ENCODE data around the gene PREX1. TPM values are rescaled to one million over a fixed set of nuclear protein-coding genes. Genes with fewer than 3 reads are reported as not detected.

The PREX1 gene
- total and polyA plus RNA-seq, 8 donors, result 5.2 to 25.2 (median 16.6) TPM

DNA sequence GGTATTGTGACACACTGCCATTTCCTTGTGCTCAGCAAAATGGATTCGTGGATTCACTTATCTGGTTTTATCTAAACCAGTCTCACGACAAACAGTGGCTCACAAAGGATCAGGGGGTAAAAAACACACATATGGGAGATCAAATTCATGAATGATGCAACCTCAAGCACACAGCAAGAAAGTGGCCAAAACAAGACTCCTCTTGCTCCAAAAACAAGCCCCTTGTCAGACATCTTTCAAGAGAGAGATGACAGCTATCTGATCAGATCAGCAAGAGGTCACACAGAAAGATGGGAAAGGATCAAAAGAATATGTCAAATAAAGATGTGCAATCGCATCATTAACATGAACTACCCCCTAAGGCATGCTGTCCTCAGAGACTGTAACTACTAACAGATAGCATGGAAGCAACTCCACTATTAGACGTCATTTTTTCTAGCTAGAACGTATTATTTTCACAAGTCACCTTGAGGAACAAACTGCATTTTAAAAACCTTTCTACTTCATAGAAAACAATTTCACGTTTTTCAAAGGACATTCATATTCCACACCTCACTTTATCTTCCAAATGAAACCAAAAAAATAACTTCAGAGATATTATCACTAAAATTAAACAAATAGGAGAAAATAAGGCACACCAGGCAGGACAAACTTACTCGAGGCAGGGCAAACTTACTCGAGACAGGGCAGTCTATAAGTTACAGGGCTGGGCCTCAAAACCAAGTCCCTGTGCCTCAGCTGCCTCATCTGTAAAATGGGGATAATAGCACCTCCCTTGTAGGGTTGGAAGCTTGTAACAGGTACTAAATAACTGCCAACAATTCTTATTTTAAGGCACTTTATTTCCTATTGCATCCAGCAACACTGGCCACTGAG lies 122.3 kb downstream of the PREX1 start:
- Histone ChIP-seq H3K27ac (peak overlapping the region in 2 of 5 donors; percentile 30 to 55), H3K9me3 (no peaks in the 10 kb centered on the region), H3K27me3 (no peaks in the 10 kb centered on the region), H3K4me1 (peaks cover 4 to 71% (median 19%) of the 10 kb centered on the region in 4 donors), H3K36me3 (peaks cover 0 to 37% (median 9%) of the 10 kb centered on the region in 4 donors), H3K4me3 (no peak overlapping the region)
- no peak for DNase-seq
- TF ChIP-seq EP300 (IDR thresholded peaks at IDR 0.05) (no peak), POLR2A (IDR thresholded peaks at IDR 0.05) (no peak)
- 50 to 64% (median 61%) methylated on average over 8 of the region's 8 CpGs for WGBS, 5 donors
- intact Hi-C loops (cut with DNase I; ENCODE audit: low total_unique reads), result no loop called here

DNA sequence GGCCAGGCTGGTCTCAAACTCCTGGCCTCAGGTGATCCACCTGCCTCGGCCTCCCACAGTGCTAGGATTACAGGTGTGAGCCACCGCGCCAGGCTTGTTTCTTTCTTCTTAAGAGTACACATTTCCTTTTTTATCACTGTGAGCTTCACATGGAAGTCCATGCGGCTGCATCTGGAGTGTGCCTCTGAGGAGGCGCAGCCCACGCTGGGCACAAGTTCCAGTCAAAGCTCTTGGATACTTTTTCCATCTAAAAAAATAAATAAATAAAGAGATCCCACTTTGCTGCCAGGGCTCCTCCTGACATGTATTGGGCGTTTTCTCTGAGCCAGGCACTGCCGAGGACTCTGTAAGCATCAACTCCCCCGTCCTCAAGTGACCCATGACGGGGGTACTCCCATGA lies 123.0 kb downstream of the PREX1 start:
- Histone ChIP-seq H3K36me3 (peaks cover 0 to 42% (median 12%) of the 10 kb centered on the region in 4 donors), H3K4me3 (no peak overlapping the region), H3K4me1 (peaks cover 4 to 64% (median 19%) of the 10 kb centered on the region in 4 donors), H3K9me3 (no peaks in the 10 kb centered on the region), H3K27me3 (no peaks in the 10 kb centered on the region), H3K27ac (no peak overlapping the region)
- no peak for DNase-seq
- WGBS, 5 donors, result 80 to 89% (median 82%) methylated on average over 10 of the region's 10 CpGs
- TF ChIP-seq EP300 (IDR thresholded peaks at IDR 0.05) (no peak), POLR2AphosphoS5 (IDR thresholded peaks at IDR 0.05) (no peak), POLR2A (IDR thresholded peaks at IDR 0.05) (no peak)
- TF ChIP-seq, protein P1, sequence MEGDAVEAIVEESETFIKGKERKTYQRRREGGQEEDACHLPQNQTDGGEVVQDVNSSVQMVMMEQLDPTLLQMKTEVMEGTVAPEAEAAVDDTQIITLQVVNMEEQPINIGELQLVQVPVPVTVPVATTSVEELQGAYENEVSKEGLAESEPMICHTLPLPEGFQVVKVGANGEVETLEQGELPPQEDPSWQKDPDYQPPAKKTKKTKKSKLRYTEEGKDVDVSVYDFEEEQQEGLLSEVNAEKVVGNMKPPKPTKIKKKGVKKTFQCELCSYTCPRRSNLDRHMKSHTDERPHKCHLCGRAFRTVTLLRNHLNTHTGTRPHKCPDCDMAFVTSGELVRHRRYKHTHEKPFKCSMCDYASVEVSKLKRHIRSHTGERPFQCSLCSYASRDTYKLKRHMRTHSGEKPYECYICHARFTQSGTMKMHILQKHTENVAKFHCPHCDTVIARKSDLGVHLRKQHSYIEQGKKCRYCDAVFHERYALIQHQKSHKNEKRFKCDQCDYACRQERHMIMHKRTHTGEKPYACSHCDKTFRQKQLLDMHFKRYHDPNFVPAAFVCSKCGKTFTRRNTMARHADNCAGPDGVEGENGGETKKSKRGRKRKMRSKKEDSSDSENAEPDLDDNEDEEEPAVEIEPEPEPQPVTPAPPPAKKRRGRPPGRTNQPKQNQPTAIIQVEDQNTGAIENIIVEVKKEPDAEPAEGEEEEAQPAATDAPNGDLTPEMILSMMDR (IDR thresholded peaks at IDR 0.05), result no peak
- intact Hi-C loops (cut with DNase I; ENCODE audit: low total_unique reads), result no loop called here

DNA sequence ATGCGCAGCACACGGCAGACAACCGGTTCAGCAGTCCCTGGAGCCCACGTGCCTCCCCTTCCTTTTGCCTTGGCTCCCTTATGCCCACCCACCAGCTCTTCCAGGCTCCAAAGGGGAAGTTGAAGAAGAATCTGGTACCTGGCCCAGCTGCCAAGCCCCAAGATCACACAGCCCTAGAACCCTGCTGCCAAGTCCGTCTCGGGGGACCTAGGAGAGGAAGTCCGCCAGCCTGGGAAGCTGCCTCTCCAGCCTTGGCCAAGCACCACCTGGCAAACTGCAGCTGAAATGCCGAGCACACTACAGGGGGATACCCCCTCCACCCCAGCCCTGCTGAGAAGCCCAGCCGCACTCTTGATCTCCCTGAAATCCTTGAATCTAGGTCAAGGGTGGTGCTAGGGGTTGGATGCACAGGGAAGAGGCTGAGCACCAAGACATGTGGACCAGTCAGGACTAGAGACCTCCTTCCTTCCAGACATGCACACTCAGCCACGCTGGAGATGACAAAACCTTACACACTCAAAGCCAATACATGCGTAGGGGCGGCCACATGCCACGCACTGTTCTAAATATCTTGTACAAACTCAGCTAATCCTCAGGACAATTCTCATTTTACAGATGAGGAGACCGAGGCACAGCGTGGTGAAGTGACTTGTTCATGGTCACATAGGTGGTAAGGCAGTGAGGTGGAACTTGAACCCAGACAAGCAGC lies 124.1 kb downstream of the PREX1 start:
- Histone ChIP-seq H3K4me1 (peaks cover 5 to 63% (median 23%) of the 10 kb centered on the region in 4 donors), H3K27me3 (no peaks in the 10 kb centered on the region), H3K27ac (no peak overlapping the region), H3K9me3 (no peaks in the 10 kb centered on the region), H3K36me3 (peaks cover 0 to 53% (median 14%) of the 10 kb centered on the region in 4 donors), H3K4me3 (no peak overlapping the region)
- intact Hi-C loops (cut with DNase I; ENCODE audit: low total_unique reads), result no loop called here
- no peak for DNase-seq
- TF ChIP-seq EP300 (IDR thresholded peaks at IDR 0.05), result no peak
- TF ChIP-seq POLR2A (IDR thresholded peaks at IDR 0.05), result no peak
- TF ChIP-seq, protein P1 (IDR thresholded peaks at IDR 0.05), result no peak
- no peak for TF ChIP-seq POLR2AphosphoS5 (IDR thresholded peaks at IDR 0.05)
- 82 to 86% (median 85%) methylated on average over 14 to 15 of the region's 15 CpGs for WGBS, 5 donors

- WGBS, 5 donors, result 54 to 82% (median 63%) methylated on average over 10 to 12 of the region's 12 CpGs
- H3K9me3 ChIP-seq, result no peaks in the 10 kb centered on the region
- intact Hi-C loops (cut with DNase I; ENCODE audit: low total_unique reads), result no loop called here
- H3K36me3 ChIP-seq, result peaks cover 0 to 58% (median 16%) of the 10 kb centered on the region in 4 donors
- no peaks in the 10 kb centered on the region for H3K27me3 ChIP-seq
- no peak for TF ChIP-seq EP300 (IDR thresholded peaks at IDR 0.05)
- no peak for TF ChIP-seq POLR2AphosphoS5 (IDR thresholded peaks at IDR 0.05)
- TF ChIP-seq, protein P1 (IDR thresholded peaks at IDR 0.05), result no peak
- no peak for TF ChIP-seq POLR2A (IDR thresholded peaks at IDR 0.05)
- no peak overlapping the region for H3K4me3 ChIP-seq
- H3K27ac ChIP-seq, result no peak overlapping the region
- peaks cover 11 to 63% (median 28%) of the 10 kb centered on the region in 4 donors for H3K4me1 ChIP-seq
- DNase-seq, result peak; percentile 42 to 68
Observed at GRCh38 chr20:48703107-48703506, 124.7 kb downstream of the PREX1 start.
